Urinary bladder (tissue), 4 donors: ENCODE results near the gene KLRF2. TPM values are rescaled to one million over a fixed set of nuclear protein-coding genes. Genes with fewer than 3 reads are reported as not detected.

ENCODE experiments used
- DNase-seq: peaks from one replicate; pipeline ENCODE4 v3.0.0-alpha.2; 2015; ENCODE audit errors: extremely low spot score
- H3K27ac ChIP-seq: one replicate; pipeline ENCODE4 v1.5.1; 2013; ENCODE audit warnings: low read depth, mild to moderate bottlenecking, moderate library complexity
- H3K36me3 ChIP-seq: one replicate; pipeline ENCODE4 v1.6.1; 2013; ENCODE audit warnings: mild to moderate bottlenecking, moderate library complexity; ENCODE audit not compliant: insufficient read depth
- H3K4me1 ChIP-seq: one replicate; pipeline ENCODE4 v1.6.1; 2013; ENCODE audit warnings: mild to moderate bottlenecking, moderate library complexity; ENCODE audit not compliant: insufficient read depth
- H3K4me3 ChIP-seq: one replicate; pipeline ENCODE4 v1.5.1; 2013; ENCODE audit warnings: low read depth, low read length
- WGBS: extraction: QIAGEN DNeasy Blood & Tissue Kit; methylation state at CpG from one replicate; pipeline ENCODE4 v1.1.7; 2013; 5-methylcytosine and 5-hydroxymethylcytosine counted together
- polyA plus RNA-seq: library from polyadenylated mRNA; stranded (reverse); fragments of 200-250 nt; gene quantifications from one replicate; pipeline ENCODE4 v1.2.3, GENCODE V29; 2013
- total RNA-seq: library from RNA; depleted of rRNA; stranded (reverse); fragments of >200 nt; gene quantifications from one replicate; pipeline ENCODE4 v1.2.3, GENCODE V29; 2014
- donor health status: healthy with polysubstance abuse.
- donor health status: healthy.

Gene KLRF2
- total and polyA plus RNA-seq, 2 donors = not detected

DNA sequence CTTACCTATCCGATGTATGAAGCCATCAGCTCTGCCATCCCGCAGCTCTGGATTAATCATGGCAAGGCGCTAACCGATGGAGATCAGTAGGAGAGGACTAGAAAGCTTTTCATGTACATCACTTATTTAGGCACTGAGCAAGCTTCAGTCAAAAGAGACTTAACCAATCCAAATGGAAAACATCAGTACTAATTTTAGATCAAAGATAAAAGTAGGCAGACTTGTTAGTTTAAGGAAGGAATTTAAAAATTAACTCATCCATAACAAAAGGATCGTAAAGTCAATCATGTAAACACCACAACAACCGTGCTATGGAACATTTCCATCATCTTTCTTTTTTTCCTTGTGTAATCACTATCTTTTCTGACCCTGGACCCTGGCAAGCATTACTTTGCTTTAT is 51.0 kb downstream of the KLRF2 start, which contains the start of gene CLEC2A:
Gene CLEC2A, minus strand, starts transcription at position 101 of the 400 bp plus-strand sequence. Its CDS starts 41 bp downstream, at position 60.
- no peak for DNase-seq
- no peak within 1 kb of the TSS for H3K27ac ChIP-seq
- WGBS = 53% methylated on average over 6 of the region's 6 CpGs
- no peak within 1 kb of the TSS for H3K4me3 ChIP-seq
- no peaks in the 10 kb centered on the region for H3K36me3 ChIP-seq
- no peaks in the 10 kb centered on the region for H3K4me1 ChIP-seq

DNA sequence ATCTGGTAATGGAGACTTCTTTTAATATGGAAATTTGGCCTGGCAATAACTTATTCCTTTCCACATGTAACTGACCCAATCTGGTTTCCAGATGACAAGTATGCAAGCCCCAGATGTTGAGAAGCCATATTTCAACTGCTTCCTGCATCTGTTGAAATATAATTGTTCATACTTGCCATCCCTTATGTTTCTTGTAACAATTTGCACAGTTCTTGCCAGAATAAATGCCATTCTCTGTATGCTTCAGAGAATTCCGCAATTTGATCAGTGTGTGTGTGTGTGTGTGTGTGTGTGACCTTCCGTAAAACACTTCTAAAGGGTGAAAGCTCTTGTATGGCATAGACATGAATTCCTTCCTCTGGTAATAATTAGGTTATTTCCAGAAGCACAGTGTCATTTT is 52.7 kb downstream of the KLRF2 start:
- Histone ChIP-seq H3K36me3 (no peaks in the 10 kb centered on the region), H3K27ac (no peak overlapping the region), H3K4me3 (no peak overlapping the region), H3K4me1 (no peaks in the 10 kb centered on the region)
- WGBS = 92% methylated on average over 2 of the region's 2 CpGs
- no peak for DNase-seq

DNA sequence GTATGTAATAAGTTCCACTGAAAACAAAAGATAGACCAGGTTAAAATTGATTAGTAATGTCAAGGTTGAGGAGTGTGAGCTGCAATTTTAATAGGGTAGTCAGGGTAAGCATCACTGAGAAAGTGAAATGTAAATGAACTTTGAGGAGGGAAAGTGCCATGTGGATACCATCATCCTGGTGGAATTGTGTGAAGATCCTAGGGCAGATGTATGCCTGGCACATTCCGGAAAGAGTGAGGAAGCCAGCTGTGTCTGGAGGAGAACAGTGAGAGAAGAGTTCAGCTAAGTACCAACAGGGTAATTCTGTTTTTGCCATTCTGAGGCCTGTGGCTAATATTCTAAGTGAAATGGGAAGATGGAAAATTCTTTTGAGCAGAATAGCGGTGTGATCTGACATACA is 53.7 kb downstream of the KLRF2 start:
- no peaks in the 10 kb centered on the region for H3K4me1 ChIP-seq
- H3K4me3 ChIP-seq = no peak overlapping the region
- DNase-seq = no peak
- WGBS = 96% methylated on average over 2 of the region's 2 CpGs
- no peaks in the 10 kb centered on the region for H3K36me3 ChIP-seq
- H3K27ac ChIP-seq = no peak overlapping the region

DNA sequence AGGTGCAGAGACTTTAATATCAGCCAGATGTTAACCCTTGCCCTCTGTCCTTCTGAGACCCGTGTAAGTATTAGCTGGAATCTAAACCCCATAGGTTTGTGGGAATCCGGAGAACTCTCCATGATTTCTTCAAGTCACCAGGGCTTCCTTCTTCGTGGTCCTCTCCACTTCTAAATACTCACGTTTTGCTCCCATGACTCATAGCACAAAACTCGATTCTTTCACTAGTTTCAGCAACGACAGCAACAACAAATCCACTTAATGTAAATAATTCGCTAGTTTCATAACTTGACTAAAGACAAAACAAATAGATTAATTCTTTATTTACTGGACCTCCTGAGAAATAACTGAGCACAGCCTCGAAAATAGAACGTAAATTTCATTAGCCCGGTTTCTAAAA is 55.3 kb downstream of the KLRF2 start:
- Histone ChIP-seq H3K4me1 (no peaks in the 10 kb centered on the region), H3K36me3 (no peaks in the 10 kb centered on the region), H3K27ac (no peak overlapping the region), H3K4me3 (no peak overlapping the region)
- no peak for DNase-seq
- WGBS = 49% methylated on average over 10 of the region's 10 CpGs

DNA sequence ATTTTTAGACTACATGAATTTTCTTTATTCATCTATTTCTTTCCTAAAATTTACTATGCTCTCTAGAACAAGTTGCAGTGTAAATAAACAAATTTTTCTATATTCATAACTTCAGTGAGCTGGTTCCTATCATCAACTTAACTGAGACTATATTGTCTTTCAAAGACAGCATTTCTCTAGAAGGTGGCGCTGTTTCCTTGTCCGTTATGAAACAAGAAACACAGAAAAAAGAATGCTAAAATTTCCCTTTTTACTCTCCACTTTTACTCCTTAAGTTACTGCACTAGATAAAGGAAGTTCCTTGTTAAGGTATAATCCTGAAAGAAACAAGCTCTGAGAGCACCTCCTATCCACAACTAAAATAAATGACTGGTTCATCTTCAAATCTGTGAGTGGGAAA is 59.1 kb downstream of the KLRF2 start:
- no peaks in the 10 kb centered on the region for H3K4me1 ChIP-seq
- no peak for DNase-seq
- no peak overlapping the region for H3K27ac ChIP-seq
- H3K36me3 ChIP-seq = no peaks in the 10 kb centered on the region
- WGBS = 31% methylated on average over 2 of the region's 2 CpGs
- no peak overlapping the region for H3K4me3 ChIP-seq

DNA sequence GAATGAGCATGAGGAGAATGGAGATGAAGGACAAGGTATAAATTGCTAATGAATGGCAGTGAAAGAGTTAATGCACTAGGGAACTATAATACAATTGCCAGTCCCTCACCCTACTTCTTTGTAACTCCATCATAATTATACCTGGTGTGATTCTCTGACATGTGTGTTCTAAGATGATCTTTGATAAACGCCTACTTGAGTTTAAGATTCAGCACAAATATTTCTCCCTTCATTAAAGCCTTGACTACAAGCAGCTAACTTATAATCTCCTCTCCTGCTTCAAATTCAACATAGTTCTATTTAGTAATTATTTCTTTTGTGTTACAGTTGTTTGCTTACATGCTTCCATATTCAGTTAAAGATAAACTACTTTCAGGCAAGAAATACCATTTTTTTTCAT is 60.5 kb downstream of the KLRF2 start:
- no peaks in the 10 kb centered on the region for H3K4me1 ChIP-seq
- 81% methylated on average over 1 of the region's 1 CpG for WGBS
- H3K36me3 ChIP-seq = no peaks in the 10 kb centered on the region
- H3K27ac ChIP-seq = no peak overlapping the region
- DNase-seq = no peak
- H3K4me3 ChIP-seq = no peak overlapping the region

DNA sequence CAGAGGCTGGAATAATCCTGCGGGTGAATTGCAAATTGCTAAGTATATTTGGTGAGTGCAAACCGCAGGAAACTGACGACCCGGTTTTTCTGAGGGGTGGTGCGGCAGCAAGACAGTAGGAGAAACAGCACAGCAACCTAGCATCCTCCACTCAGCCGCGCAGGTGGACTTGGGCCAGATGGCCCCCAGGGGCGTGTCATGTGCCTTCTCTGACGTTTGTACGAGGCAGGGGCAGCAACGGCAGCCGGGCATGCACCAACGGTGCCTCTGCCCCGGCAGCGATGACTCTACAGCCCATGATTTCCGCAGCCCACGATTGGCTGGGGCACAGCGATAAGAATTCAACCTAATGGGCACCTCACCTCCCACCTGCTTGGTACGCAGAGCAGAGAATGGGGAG is 62.0 kb downstream of the KLRF2 start:
- Histone ChIP-seq H3K36me3 (no peaks in the 10 kb centered on the region), H3K4me3 (peak overlapping the region; percentile 18), H3K4me1 (no peaks in the 10 kb centered on the region), H3K27ac (no peak overlapping the region)
- no peak for DNase-seq
- 49% methylated on average over 19 of the region's 19 CpGs for WGBS

DNA sequence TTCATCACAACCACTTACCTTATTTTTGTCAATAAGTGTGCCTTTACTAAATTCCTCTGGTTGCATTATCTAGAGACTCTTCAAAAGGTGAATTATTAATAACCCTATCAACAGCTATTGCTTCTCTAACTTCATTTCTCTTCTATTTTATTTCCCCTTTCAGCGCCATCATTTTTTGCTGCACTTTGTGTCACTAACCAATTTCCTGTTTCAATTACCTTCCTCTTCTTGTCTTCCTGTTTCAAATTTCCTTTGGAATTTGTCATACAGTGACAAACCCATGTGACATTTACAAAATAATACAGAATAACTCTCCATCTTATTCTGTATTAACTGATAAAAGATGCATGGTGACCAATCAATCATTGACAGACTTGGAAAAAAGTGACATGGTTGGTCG is 63.1 kb downstream of the KLRF2 start:
- Histone ChIP-seq H3K27ac (no peak overlapping the region), H3K4me3 (no peak overlapping the region), H3K4me1 (no peaks in the 10 kb centered on the region), H3K36me3 (no peaks in the 10 kb centered on the region)
- no peak for DNase-seq
- 83% methylated on average over 2 of the region's 2 CpGs for WGBS

Other genes with a start within 250 kb of the KLRF2 start
- gene CLEC2D, start 211.8 kb upstream of the KLRF2 start, total RNA-seq = 31.2 TPM
- gene CLEC2D, start 211.8 kb upstream of the KLRF2 start, polyA plus RNA-seq = 3.4 TPM
- not detected for gene CLECL1, start 148.4 kb upstream of the KLRF2 start, total RNA-seq
- 0.37 TPM for gene CLECL1, start 148.4 kb upstream of the KLRF2 start, polyA plus RNA-seq
- gene CD69, start 120.6 kb upstream of the KLRF2 start, total RNA-seq = 13.7 TPM
- 7.4 TPM for gene CD69, start 120.6 kb upstream of the KLRF2 start, polyA plus RNA-seq
- 1.5 TPM for gene KLRF1, start 54.0 kb upstream of the KLRF2 start, total RNA-seq
- 0.34 TPM for gene KLRF1, start 54.0 kb upstream of the KLRF2 start, polyA plus RNA-seq
- gene CLEC2B, start 12.1 kb upstream of the KLRF2 start, total RNA-seq = 20.4 TPM
- gene CLEC2B, start 12.1 kb upstream of the KLRF2 start, polyA plus RNA-seq = 9.3 TPM
- gene CLEC2A, start 50.9 kb downstream of the KLRF2 start, total RNA-seq = not detected
- not detected for gene CLEC2A, start 50.9 kb downstream of the KLRF2 start, polyA plus RNA-seq
- gene CLEC12A, start 89.9 kb downstream of the KLRF2 start, total RNA-seq = 1.5 TPM
- 1.6 TPM for gene CLEC12A, start 89.9 kb downstream of the KLRF2 start, polyA plus RNA-seq
- not detected for gene CLEC1B, start 117.6 kb downstream of the KLRF2 start, total RNA-seq
- gene CLEC1B, start 117.6 kb downstream of the KLRF2 start, polyA plus RNA-seq = not detected
- 0.95 TPM for gene CLEC12B, start 129.1 kb downstream of the KLRF2 start, total RNA-seq
- 0.08 TPM for gene CLEC12B, start 129.1 kb downstream of the KLRF2 start, polyA plus RNA-seq
- gene CLEC9A, start 149.2 kb downstream of the KLRF2 start, total RNA-seq = 0.90 TPM
- 0.62 TPM for gene CLEC9A, start 149.2 kb downstream of the KLRF2 start, polyA plus RNA-seq
- gene CLEC1A, start 217.5 kb downstream of the KLRF2 start, total RNA-seq = 3.2 TPM
- 6.0 TPM for gene CLEC1A, start 217.5 kb downstream of the KLRF2 start, polyA plus RNA-seq
- gene CLEC7A, start 248.7 kb downstream of the KLRF2 start, total RNA-seq = 4.5 TPM
- gene CLEC7A, start 248.7 kb downstream of the KLRF2 start, polyA plus RNA-seq = 8.4 TPM